Transverse colon (tissue), 4 donors: ENCODE measurements around the gene SNRNP70.

Source experiments
- CTCF ChIP-seq, 5 experiments: fragments of 200-600 bp in 3 of 5; fragments of 450-650 bp in 2 of 5; sonication (generic) in 3 of 5; IDR thresholded peaks; 1 replicate in 2 of 5; 2 replicates in 3 of 5; pipeline ENCODE4 v1.5.1; 2016 to 2017; ENCODE audit warnings: antibody characterized with exemption in 5 of 5, inconsistent platforms in 3 of 5, mild to moderate bottlenecking in 2 of 5, moderate library complexity in 1 of 5
- POLR2A ChIP-seq: fragments of 450-650 bp; IDR thresholded peaks from one replicate; pipeline ENCODE4 v1.6.1; 2016; ENCODE audit warnings: antibody characterized with exemption, mild to moderate bottlenecking, moderate library complexity
- POLR2AphosphoS5 ChIP-seq, 3 donors: sonication (generic); formaldehyde crosslinking; IDR thresholded peaks; one replicate each; pipeline ENCODE4 v1.6.1; 2016; ENCODE audit warnings: antibody characterized with exemption in 3 of 3

GRCh38 chr19:49148044-49148682, 62.9 kb downstream of the SNRNP70 start:
- no peak for TF ChIP-seq CTCF (IDR thresholded peaks at IDR 0.05)
- no peak for TF ChIP-seq POLR2AphosphoS5 (IDR thresholded peaks at IDR 0.05)
- TF ChIP-seq POLR2A: no peak
